Parathyroid adenoma (tissue), 2 donors: ENCODE results near the gene DKKL1.
A peak's percentile ranks its signal among the peaks of the same experiment; 100 is the strongest.

Experiments used
- H2AFZ ChIP-seq: fragments of 300-600 bp; sonication (generic); one replicate; pipeline ENCODE4 v1.7.0; 2017; ENCODE audit warnings: antibody characterized with exemption, mild to moderate bottlenecking
- H3K27ac ChIP-seq: fragments of 300-600 bp; sonication (generic); one replicate; pipeline ENCODE4 v1.7.0; 2017
- H3K27me3 ChIP-seq: fragments of 300-600 bp; sonication (generic); one replicate; pipeline ENCODE4 v1.7.0; 2017; ENCODE audit warnings: low read length; ENCODE audit not compliant: control insufficient read depth, insufficient read depth
- H3K36me3 ChIP-seq: fragments of 300-600 bp; sonication (generic); one replicate; pipeline ENCODE4 v1.7.0; 2017; ENCODE audit warnings: low read length; ENCODE audit not compliant: control insufficient read depth, insufficient read depth
- H3K4me1 ChIP-seq: fragments of 300-600 bp; sonication (generic); one replicate; pipeline ENCODE4 v1.7.0; 2017; ENCODE audit warnings: control low read depth
- H3K4me2 ChIP-seq: fragments of 300-600 bp; sonication (generic); one replicate; pipeline ENCODE4 v1.7.0; 2017; ENCODE audit warnings: low read length
- H3K4me3 ChIP-seq: fragments of 300-600 bp; sonication (generic); one replicate; pipeline ENCODE4 v1.7.0; 2017; ENCODE audit warnings: low read depth, low read length
- H3K79me2 ChIP-seq: fragments of 300-600 bp; sonication (generic); one replicate; pipeline ENCODE4 v1.7.0; 2017; ENCODE audit warnings: control low read depth
- H3K9ac ChIP-seq: fragments of 300-600 bp; sonication (generic); one replicate; pipeline ENCODE4 v1.7.0; 2017; ENCODE audit warnings: mild to moderate bottlenecking
- H3K9me3 ChIP-seq: fragments of 300-600 bp; sonication (generic); one replicate; pipeline ENCODE4 v1.7.0; 2017; ENCODE audit warnings: low read length; ENCODE audit not compliant: control insufficient read depth
- TF ChIP-seq, protein P1 (sequence below): fragments of 300-600 bp; sonication (generic); IDR thresholded peaks from one replicate; pipeline ENCODE4 v1.7.0; 2017; ENCODE audit warnings: antibody characterized with exemption, mild to moderate bottlenecking
- donor health status: primary hyperparathyroidism.

DKKL1 gene

GRCh38 chr19:49347835-49348234 lies 15.8 kb upstream of the DKKL1 start:
- H3K4me2 ChIP-seq = no peak overlapping the region
- H2AFZ ChIP-seq = peak overlapping the region; percentile 11
- H3K9ac ChIP-seq = no peak overlapping the region
- H3K27ac ChIP-seq = no peak overlapping the region
- no peaks in the 10 kb centered on the region for H3K9me3 ChIP-seq
- no peaks in the 10 kb centered on the region for H3K27me3 ChIP-seq
- H3K79me2 ChIP-seq = no peaks in the 10 kb centered on the region
- no peaks in the 10 kb centered on the region for H3K4me1 ChIP-seq
- no peaks in the 10 kb centered on the region for H3K36me3 ChIP-seq
- TF ChIP-seq, protein P1, sequence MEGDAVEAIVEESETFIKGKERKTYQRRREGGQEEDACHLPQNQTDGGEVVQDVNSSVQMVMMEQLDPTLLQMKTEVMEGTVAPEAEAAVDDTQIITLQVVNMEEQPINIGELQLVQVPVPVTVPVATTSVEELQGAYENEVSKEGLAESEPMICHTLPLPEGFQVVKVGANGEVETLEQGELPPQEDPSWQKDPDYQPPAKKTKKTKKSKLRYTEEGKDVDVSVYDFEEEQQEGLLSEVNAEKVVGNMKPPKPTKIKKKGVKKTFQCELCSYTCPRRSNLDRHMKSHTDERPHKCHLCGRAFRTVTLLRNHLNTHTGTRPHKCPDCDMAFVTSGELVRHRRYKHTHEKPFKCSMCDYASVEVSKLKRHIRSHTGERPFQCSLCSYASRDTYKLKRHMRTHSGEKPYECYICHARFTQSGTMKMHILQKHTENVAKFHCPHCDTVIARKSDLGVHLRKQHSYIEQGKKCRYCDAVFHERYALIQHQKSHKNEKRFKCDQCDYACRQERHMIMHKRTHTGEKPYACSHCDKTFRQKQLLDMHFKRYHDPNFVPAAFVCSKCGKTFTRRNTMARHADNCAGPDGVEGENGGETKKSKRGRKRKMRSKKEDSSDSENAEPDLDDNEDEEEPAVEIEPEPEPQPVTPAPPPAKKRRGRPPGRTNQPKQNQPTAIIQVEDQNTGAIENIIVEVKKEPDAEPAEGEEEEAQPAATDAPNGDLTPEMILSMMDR = no peak
- no peak overlapping the region for H3K4me3 ChIP-seq

DNA sequence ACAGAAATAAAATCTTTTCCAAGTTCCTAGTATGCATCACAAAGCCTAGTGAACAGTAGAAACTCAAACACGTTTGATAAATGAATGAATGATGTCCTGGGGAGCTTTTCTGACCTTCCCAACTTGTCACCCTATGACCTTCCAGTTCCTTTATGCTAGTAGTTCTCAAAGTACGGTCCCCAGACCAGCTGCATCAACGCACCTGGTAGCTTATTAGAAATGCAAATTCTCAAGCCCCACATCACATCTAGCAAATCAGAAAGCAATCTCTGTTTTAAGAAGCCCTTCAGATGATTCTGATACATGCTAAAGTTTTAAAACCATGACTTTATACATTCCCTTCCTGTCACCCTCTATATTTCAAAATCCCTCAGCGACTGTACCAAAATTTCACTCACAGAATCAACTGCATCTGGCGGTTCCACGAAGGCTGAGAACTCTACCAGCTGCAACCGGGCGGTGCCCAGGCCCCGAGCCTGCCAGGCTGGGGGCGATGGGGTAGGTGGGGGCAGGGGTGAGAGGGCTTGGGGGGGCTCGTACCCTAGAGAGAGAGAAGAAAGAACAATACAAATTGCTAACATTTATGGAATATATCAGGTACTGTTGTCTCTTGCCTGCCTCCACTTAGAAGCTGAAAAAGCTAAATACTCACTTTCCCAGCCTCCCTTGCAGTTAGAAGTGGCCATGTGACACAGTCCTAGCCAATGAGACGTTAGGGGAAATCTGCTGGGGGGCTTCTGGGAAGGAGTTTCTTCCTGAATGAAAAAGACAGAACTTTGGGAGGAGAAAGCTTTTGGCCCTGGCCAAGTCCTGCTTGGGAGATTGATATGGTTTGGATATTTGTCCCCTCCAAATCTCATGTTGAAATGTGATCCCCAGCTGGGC lies 15.1 kb upstream of the DKKL1 start:
- Histone ChIP-seq H3K36me3 (no peaks in the 10 kb centered on the region), H3K4me3 (no peak overlapping the region)
- TF ChIP-seq, protein P1 = no peak

GRCh38 chr19:49349567-49349966 lies 14.1 kb upstream of the DKKL1 start:
- Histone ChIP-seq H3K9ac (no peak overlapping the region), H3K9me3 (no peaks in the 10 kb centered on the region), H3K27me3 (no peaks in the 10 kb centered on the region), H3K79me2 (no peaks in the 10 kb centered on the region), H3K4me3 (no peak overlapping the region), H3K27ac (no peak overlapping the region), H3K4me1 (no peaks in the 10 kb centered on the region), H2AFZ (no peak overlapping the region), H3K36me3 (no peaks in the 10 kb centered on the region), H3K4me2 (no peak overlapping the region)
- TF ChIP-seq, protein P1 = no peak

More for the DNA sequence above, 15.1 kb upstream of the DKKL1 start:
- no peaks in the 10 kb centered on the region for H3K4me1 ChIP-seq
- no peak overlapping the region for H3K27ac ChIP-seq
- no peak overlapping the region for H2AFZ ChIP-seq
- no peak overlapping the region for H3K9ac ChIP-seq
- H3K79me2 ChIP-seq = no peaks in the 10 kb centered on the region
- no peak overlapping the region for H3K4me2 ChIP-seq
- H3K9me3 ChIP-seq = no peaks in the 10 kb centered on the region
- no peaks in the 10 kb centered on the region for H3K27me3 ChIP-seq

GRCh38 chr19:49355909-49356353 lies 7.7 kb upstream of the DKKL1 start:
- Histone ChIP-seq H3K4me3 (no peak overlapping the region), H3K79me2 (no peaks in the 10 kb centered on the region), H3K4me2 (no peak overlapping the region), H3K27ac (peak overlapping the region; percentile 32), H3K4me1 (no peaks in the 10 kb centered on the region), H2AFZ (no peak overlapping the region), H3K36me3 (no peaks in the 10 kb centered on the region), H3K9ac (no peak overlapping the region), H3K9me3 (no peaks in the 10 kb centered on the region), H3K27me3 (no peaks in the 10 kb centered on the region)
- TF ChIP-seq, protein P1 = no peak

DNA sequence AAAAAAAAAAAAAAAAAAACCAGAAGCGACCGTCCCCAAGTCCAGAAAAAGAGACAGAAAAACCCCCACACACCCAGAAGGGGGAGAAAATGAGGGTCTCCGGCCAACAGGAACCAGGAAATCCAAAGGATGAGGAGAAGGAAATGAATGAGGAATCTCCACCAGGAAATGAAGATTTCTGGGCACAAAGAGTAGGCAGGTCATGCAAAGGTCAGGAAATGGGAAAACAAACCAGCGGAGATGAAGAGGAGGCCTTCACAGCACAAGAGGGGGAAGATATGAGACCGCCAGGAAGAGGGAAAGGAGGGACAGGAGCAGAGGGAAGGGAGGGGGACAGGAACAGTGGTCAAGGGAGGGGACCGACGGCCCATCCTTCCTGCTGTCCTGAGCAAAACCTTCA lies 7.3 kb upstream of the DKKL1 start:
- TF ChIP-seq, protein P1 = no peak
- no peak overlapping the region for H2AFZ ChIP-seq
- no peaks in the 10 kb centered on the region for H3K27me3 ChIP-seq
- H3K4me1 ChIP-seq = no peaks in the 10 kb centered on the region
- H3K79me2 ChIP-seq = no peaks in the 10 kb centered on the region
- H3K9ac ChIP-seq = no peak overlapping the region
- no peak overlapping the region for H3K4me2 ChIP-seq
- no peaks in the 10 kb centered on the region for H3K9me3 ChIP-seq
- H3K27ac ChIP-seq = peak overlapping the region; percentile 18
- H3K4me3 ChIP-seq = no peak overlapping the region
- H3K36me3 ChIP-seq = no peaks in the 10 kb centered on the region
